ENCODE data around the gene TMEM181. TPM values are rescaled to one million over a fixed set of nuclear protein-coding genes. Genes with fewer than 3 reads are reported as not detected.

The TMEM181 gene
- polyA plus RNA-seq (2012; ENCODE audit: low read depth, missing spikeins) = 1.5 TPM

GRCh38 chr6:158559895-158560835, at the start of gene TMEM181:
Gene TMEM181 (plus strand): TSS chr6:158560091. CDS start chr6:158560225, 134 bp downstream.
- TF ChIP-seq TAF1 (IDR thresholded peaks at IDR 0.05; ENCODE audit: low read depth, low read length) (peak; percentile 56; the same call in 1 of the 2 replicates), PAX5 (IDR thresholded peaks at IDR 0.05; ENCODE audit: insufficient read depth, low read length, severe bottlenecking) (peak; percentile 99), POLR2AphosphoS5 (IDR thresholded peaks at IDR 0.05; ENCODE audit: low read depth, low read length) (peak; percentile 75), POU2F2 (IDR thresholded peaks at IDR 0.05; ENCODE audit: low read depth, low read length) (0 out of 2 replicates have a peak, but pooled peaks have one; percentile 44), POLR2A (IDR thresholded peaks at IDR 0.05; ENCODE audit: low read depth, low read length) (peak; percentile 79), SPI1 (IDR thresholded peaks at IDR 0.05; ENCODE audit: low read depth, low read length) (0 out of 2 replicates have a peak, but pooled peaks have one; percentile 5)
- DNase-seq (ENCODE audit: insufficient read length, low spot score) = peak; percentile 86
- FAIRE-seq = peak; percentile 96

- no peak for TF ChIP-seq POU2F2 (IDR thresholded peaks at IDR 0.05; ENCODE audit: low read depth, low read length)
- TF ChIP-seq POLR2AphosphoS5 (IDR thresholded peaks at IDR 0.05; ENCODE audit: low read depth, low read length) = no peak
- no peak for TF ChIP-seq TAF1 (IDR thresholded peaks at IDR 0.05; ENCODE audit: low read depth, low read length)
- TF ChIP-seq SPI1 (IDR thresholded peaks at IDR 0.05; ENCODE audit: low read depth, low read length) = no peak
- no peak for TF ChIP-seq POLR2A (IDR thresholded peaks at IDR 0.05; ENCODE audit: low read depth, low read length)
- no peak for TF ChIP-seq PAX5 (IDR thresholded peaks at IDR 0.05; ENCODE audit: insufficient read depth, low read length, severe bottlenecking)
- no peak for FAIRE-seq
- DNase-seq (ENCODE audit: insufficient read length, low spot score) = no peak
Measured at GRCh38 chr6:158512809-158513208, 47.1 kb upstream of the TMEM181 start.

- FAIRE-seq = no peak
- TF ChIP-seq POU2F2 (IDR thresholded peaks at IDR 0.05; ENCODE audit: low read depth, low read length) (no peak), TAF1 (IDR thresholded peaks at IDR 0.05; ENCODE audit: low read depth, low read length) (no peak), SPI1 (IDR thresholded peaks at IDR 0.05; ENCODE audit: low read depth, low read length) (no peak), POLR2AphosphoS5 (IDR thresholded peaks at IDR 0.05; ENCODE audit: low read depth, low read length) (no peak), POLR2A (IDR thresholded peaks at IDR 0.05; ENCODE audit: low read depth, low read length) (no peak), PAX5 (IDR thresholded peaks at IDR 0.05; ENCODE audit: insufficient read depth, low read length, severe bottlenecking) (no peak)
Measured at GRCh38 chr6:158514176-158514575, 45.7 kb upstream of the TMEM181 start.

GRCh38 chr6:158514991-158515390, 44.9 kb upstream of the TMEM181 start:
- FAIRE-seq (no peak), DNase-seq (ENCODE audit: insufficient read length, low spot score) (no peak)
- no peak for TF ChIP-seq POLR2AphosphoS5 (IDR thresholded peaks at IDR 0.05; ENCODE audit: low read depth, low read length)
- no peak for TF ChIP-seq SPI1 (IDR thresholded peaks at IDR 0.05; ENCODE audit: low read depth, low read length)
- TF ChIP-seq TAF1 (IDR thresholded peaks at IDR 0.05; ENCODE audit: low read depth, low read length) = no peak
- no peak for TF ChIP-seq POLR2A (IDR thresholded peaks at IDR 0.05; ENCODE audit: low read depth, low read length)
- TF ChIP-seq PAX5 (IDR thresholded peaks at IDR 0.05; ENCODE audit: insufficient read depth, low read length, severe bottlenecking) = no peak

More at GRCh38 chr6:158514176-158514575, 45.7 kb upstream of the TMEM181 start:
- DNase-seq (ENCODE audit: insufficient read length, low spot score) = no peak

- TF ChIP-seq SPI1 (IDR thresholded peaks at IDR 0.05; ENCODE audit: low read depth, low read length) = no peak
- TF ChIP-seq POU2F2 (IDR thresholded peaks at IDR 0.05; ENCODE audit: low read depth, low read length) = no peak
- no peak for TF ChIP-seq POLR2A (IDR thresholded peaks at IDR 0.05; ENCODE audit: low read depth, low read length)
- no peak for TF ChIP-seq POLR2AphosphoS5 (IDR thresholded peaks at IDR 0.05; ENCODE audit: low read depth, low read length)
- TF ChIP-seq TAF1 (IDR thresholded peaks at IDR 0.05; ENCODE audit: low read depth, low read length) = no peak
- TF ChIP-seq PAX5 (IDR thresholded peaks at IDR 0.05; ENCODE audit: insufficient read depth, low read length, severe bottlenecking) = no peak
- FAIRE-seq (no peak), DNase-seq (ENCODE audit: insufficient read length, low spot score) (no peak)
Measured at GRCh38 chr6:158516098-158516497, 43.8 kb upstream of the TMEM181 start.

- DNase-seq (ENCODE audit: insufficient read length, low spot score) (no peak), FAIRE-seq (no peak)
- TF ChIP-seq POLR2A (IDR thresholded peaks at IDR 0.05; ENCODE audit: low read depth, low read length) = no peak
- no peak for TF ChIP-seq POU2F2 (IDR thresholded peaks at IDR 0.05; ENCODE audit: low read depth, low read length)
- TF ChIP-seq POLR2AphosphoS5 (IDR thresholded peaks at IDR 0.05; ENCODE audit: low read depth, low read length) = no peak
Measured at GRCh38 chr6:158517038-158517437, 42.9 kb upstream of the TMEM181 start.

GRCh38 chr6:158517581-158517980, 42.3 kb upstream of the TMEM181 start:
- no peak for FAIRE-seq
- TF ChIP-seq POLR2AphosphoS5 (IDR thresholded peaks at IDR 0.05; ENCODE audit: low read depth, low read length) (no peak), TAF1 (IDR thresholded peaks at IDR 0.05; ENCODE audit: low read depth, low read length) (no peak)
- DNase-seq (ENCODE audit: insufficient read length, low spot score) = no peak

GRCh38 chr6:158518191-158519127, 41.4 kb upstream of the TMEM181 start:
- FAIRE-seq = peak; percentile 93
- TF ChIP-seq POU2F2 (IDR thresholded peaks at IDR 0.05; ENCODE audit: low read depth, low read length) (no peak), SPI1 (IDR thresholded peaks at IDR 0.05; ENCODE audit: low read depth, low read length) (peak; percentile 32; the same call in 1 of the 2 replicates)
- peak; percentile 50 for DNase-seq (ENCODE audit: insufficient read length, low spot score)

- FAIRE-seq (no peak), DNase-seq (ENCODE audit: insufficient read length, low spot score) (no peak)
- TF ChIP-seq SPI1 (IDR thresholded peaks at IDR 0.05; ENCODE audit: low read depth, low read length) = no peak
- TF ChIP-seq POU2F2 (IDR thresholded peaks at IDR 0.05; ENCODE audit: low read depth, low read length) = no peak
- TF ChIP-seq TAF1 (IDR thresholded peaks at IDR 0.05; ENCODE audit: low read depth, low read length) = no peak
- TF ChIP-seq POLR2A (IDR thresholded peaks at IDR 0.05; ENCODE audit: low read depth, low read length) = no peak
- TF ChIP-seq PAX5 (IDR thresholded peaks at IDR 0.05; ENCODE audit: insufficient read depth, low read length, severe bottlenecking) = no peak
- TF ChIP-seq POLR2AphosphoS5 (IDR thresholded peaks at IDR 0.05; ENCODE audit: low read depth, low read length) = no peak
Measured at GRCh38 chr6:158519300-158519699, 40.6 kb upstream of the TMEM181 start.
